GM21515 (cell line): ENCODE measurements around the gene STAT4.
"Not testable (repeated sequence)": the region's sequence is repeated elsewhere in the genome, so short reads cannot be mapped to it uniquely, and the experiment has no call there.

Experiments used
- ATAC-seq: cut with Tn5 transposase; IDR thresholded peaks from one replicate; pipeline ENCODE4 v1.9.1; 2021; ENCODE audit not compliant: unreplicated experiment

STAT4 gene

DNA sequence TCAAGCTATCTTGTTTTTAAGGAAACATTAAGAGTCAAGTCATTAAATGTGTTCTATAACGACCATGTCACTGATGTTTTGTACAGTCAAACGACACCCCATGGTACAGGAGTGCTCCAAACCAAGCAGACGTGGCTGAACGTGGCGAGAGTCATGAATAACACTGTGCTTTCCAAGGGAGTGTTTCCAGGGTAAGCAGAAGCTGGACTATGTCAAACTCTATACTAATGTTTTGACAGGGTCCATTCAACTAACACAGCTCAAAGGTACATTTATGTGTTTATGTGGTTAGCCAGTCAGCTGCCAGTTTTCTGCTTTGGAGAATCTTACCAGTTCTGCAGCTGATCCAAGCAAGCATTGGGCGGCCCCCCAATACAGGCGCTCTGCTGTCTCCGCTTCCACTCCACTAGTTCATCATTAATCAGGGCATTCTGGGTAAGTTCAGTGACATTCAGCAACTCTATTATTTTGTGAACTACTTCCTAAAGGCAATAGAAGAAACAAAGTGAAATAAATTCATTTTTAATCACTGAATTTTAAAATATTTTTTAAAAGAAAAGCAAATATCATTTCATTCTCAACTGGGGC is 153.2 kb downstream of the STAT4 start:
- no peak for ATAC-seq

DNA sequence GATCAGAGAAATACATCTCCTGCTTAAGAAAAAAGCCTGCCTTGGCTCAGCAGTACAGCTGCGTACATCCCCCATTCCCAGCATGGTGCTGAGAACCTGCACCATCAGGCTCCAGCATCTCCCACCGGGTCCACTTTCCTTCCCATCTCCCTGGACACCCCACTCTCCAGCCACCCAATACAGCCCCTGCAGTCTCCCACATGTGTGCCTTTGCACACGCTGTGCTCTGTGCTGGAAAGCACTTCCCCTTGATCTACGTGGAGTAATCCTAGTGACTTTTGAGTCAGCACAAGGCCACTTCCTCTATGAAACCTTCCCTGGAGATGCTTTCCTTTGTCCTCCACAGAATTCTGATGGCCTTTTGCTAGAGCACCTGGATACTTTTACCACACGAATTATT is 153.8 kb downstream of the STAT4 start:
- no peak for ATAC-seq

DNA sequence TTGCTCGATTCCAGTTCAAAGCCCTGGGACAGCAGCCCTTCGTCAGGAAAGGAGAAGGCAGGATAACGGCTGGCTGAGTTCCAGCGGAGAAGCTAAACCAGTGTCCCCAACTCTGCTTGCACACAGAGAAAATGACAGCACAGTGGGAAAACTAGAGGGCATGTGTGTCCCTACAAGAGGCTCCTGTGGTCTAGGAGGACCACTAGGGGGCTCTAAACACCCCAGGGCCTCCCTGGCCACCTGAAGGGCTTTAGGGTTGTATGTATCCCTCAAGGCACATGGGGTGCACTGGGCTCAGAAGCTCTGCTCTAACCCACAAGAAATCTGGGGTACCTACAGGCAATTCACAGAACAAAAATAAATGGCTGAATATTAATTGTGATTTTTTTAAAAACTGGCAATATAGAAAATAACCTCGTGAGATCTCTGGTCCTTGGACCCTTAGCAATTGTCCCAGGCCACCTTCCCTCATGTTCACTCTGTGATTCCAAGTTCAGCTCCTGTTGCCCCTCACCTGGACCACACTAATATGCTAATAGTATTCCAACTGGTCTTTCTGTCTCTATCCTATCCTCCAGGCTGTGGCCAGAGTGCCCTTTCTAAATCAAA is 154.4 kb downstream of the STAT4 start:
- no peak for ATAC-seq

DNA sequence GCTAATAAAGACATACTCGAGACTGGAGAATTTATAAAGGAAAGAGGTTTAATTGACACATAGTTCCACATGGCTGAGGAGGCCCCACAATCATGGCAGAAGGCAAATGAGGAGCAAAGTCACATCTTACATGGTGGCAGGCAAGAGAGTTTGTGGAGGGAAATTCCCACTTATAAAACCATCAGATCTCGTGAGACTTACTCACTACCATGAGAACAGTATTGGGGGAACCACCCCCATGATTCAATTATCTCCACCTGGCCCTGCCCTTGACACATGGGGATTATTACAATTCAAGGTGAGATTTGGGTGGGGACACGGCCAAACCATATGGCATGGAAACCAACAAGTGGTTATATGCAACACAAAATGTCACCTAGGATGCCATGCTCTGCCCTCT is 155.5 kb downstream of the STAT4 start:
- ATAC-seq = not testable (repeated sequence)

DNA sequence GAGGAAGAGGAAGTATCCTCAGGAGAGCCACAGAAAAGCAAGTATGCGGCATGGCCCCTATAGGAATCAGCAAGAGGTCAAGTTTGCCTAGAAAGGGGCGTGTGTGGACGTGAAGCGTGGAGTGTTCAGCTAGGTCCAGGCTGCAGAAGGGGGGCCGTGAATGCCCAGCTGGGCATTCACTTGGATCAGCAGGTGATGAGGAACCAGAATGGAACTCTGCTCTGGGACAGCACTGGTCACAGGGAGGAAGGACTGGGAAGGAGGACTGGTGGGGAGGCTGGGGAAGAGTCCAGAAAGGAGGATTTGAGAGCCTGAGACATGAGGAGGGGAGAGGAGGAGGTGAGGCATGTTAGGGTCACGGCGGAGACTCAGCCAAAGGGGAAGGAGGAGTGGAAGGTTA is 156.6 kb downstream of the STAT4 start:
- no peak for ATAC-seq

DNA sequence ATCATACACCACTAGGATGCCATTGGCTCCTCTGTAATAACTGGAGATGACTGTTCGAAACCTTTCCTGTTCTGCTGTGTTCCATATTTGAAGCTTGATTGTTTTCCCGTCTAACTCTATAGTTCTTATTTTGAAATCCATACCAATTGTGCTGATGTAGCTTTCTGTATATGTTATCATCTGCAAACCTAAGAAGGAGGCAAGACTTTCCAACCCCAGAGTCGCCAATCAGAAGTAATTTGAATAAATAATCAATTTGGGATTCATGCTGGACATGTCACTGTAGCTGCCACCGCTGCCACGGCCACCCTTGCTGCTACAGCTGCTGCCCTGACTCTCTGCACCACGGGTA is 157.5 kb downstream of the STAT4 start:
- ATAC-seq = no peak

DNA sequence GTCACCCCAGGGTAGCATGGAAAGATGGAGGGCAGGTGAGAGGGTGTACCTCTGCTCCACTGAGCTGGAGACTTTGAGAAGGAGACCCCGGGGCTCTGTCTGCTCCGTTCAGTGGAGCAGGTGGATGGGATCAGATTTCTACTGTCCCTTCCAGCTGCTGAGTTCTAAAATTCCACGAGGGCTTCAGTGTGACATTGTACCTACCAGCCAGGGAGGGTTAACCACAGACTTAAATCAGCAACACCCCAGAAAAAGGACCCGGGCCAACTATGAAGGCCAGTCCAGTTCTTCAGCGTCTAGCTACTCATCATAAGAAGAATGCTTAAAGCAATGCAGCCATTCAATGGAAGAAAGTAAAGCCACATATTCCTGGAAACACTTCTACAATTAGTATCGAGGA is 160.7 kb downstream of the STAT4 start:
- ATAC-seq = no peak

GRCh38 chr2:190988910-190989309 is 161.9 kb downstream of the STAT4 start:
- ATAC-seq = no peak

DNA sequence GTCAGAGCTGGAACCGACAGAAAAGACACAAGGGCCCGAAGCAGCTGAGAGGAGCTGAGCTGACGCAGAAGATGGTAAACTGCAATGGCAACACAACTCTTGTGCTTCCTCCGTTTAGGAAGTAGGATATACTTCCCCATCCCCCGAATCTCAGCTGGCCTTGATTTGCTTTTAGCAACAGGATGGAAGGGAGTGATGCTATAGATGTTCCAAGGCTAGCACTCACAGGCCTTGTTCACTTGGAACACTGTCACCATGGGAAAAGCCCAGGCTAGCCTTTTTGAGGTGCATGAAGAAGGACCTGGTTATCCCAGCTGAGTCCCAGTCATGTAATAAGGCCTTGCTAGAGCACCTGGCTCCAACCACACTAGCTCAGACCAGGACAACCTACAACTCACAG is 162.9 kb downstream of the STAT4 start:
- no peak for ATAC-seq

GRCh38 chr2:190987116-190987515 is 163.7 kb downstream of the STAT4 start:
- no peak for ATAC-seq

DNA sequence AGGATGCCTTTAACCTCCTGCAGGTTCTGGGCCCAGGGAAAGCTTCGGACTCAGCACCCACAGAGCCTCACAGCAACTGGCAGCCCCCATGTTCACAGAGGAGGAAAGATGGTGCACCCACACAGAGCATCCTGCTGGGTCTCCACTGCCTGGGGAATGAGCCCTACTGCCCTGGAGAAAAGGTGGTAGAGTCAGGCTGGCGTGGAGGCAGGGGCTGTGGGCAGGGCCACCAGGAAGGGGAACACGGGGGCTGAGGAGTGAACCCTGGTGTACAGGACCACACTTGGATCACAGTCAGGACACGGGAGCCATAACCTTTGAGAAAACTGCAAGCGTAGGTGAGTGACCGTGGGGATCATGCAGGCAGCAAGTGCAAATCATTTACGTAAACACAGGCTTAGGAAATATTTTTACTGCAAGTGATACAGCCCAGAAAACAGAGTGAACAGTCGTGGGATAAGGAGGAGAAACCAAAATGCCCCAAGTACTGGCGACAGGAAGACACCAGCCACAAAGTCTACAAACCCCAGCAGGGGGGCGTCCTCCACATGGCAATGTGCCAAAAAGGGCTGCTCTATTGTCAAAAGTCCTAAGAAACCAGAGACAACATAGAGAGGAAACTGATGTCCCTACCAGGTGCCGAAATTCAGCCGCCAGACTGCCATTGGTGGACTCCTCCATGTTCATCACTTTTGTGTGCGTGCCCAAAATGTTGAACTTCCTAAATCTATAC is 164.4 kb downstream of the STAT4 start:
- ATAC-seq = no peak

- no peak for ATAC-seq
Measured at GRCh38 chr2:190984595-190984994, 166.2 kb downstream of the STAT4 start.

GRCh38 chr2:190982262-190983034 is 168.3 kb downstream of the STAT4 start:
- no peak for ATAC-seq

- ATAC-seq = no peak
Measured at GRCh38 chr2:190981733-190982132, 169.1 kb downstream of the STAT4 start.

DNA sequence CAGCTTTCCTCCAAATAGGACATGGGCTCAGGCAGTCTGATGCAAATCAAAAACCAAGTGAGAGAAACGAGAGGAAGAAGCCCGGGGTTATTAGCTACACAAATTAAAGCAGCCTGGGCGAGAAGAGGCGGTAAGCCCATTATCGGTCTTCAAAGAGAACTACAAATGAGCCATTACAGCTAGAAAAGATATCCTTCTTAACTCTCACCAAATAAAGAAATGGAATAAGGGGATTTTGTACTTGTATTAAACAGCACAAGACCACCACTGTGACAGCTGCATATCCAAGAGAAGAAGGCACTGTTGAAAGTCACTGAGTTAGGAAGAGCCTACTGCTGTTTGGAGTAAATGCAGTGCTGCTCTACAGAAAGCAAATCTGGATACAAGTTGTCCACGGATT is 169.5 kb downstream of the STAT4 start:
- ATAC-seq = no peak

DNA sequence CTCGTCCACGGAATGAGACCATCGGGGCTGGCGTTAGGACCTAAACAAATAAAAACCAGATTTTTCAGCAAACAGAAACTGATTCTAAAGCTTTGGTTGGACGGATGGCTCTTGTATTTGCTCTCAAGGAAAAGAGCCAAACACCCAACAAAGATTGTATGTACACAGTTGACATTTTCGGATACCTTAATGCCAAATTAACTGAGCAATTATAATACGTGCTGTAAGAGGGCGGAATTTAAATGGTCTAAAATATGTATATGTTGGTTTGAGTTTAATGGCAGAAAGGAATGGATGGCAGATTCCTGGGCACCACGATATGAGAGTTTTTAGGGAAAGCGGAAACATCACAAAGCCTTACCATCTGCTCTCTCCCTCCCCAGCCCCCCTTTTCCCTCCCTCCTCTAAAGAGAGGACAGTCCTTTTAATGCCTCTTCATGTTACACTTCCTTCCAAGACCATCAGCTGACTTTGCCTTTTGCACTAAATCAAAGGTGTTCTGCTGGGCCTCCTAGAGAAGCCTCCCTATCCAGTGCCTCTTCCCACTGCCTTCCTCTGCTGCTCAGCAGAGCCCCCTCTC is 170.1 kb downstream of the STAT4 start:
- ATAC-seq = no peak

- ATAC-seq = no peak
Measured at GRCh38 chr2:190979906-190980629, 170.7 kb downstream of the STAT4 start.
